T1000 (cell line): ENCODE measurements around the gene ACOXL.
"Not testable (repeated sequence)": the region's sequence is repeated elsewhere in the genome, so short reads cannot be mapped to it uniquely, and the experiment has no call there.

Experiments
- DNase-seq: peaks from one replicate; lab custom pipeline; 2025; ENCODE audit warnings: mixed read lengths; lab: John Stamatoyannopoulos, UW

ACOXL gene

DNA sequence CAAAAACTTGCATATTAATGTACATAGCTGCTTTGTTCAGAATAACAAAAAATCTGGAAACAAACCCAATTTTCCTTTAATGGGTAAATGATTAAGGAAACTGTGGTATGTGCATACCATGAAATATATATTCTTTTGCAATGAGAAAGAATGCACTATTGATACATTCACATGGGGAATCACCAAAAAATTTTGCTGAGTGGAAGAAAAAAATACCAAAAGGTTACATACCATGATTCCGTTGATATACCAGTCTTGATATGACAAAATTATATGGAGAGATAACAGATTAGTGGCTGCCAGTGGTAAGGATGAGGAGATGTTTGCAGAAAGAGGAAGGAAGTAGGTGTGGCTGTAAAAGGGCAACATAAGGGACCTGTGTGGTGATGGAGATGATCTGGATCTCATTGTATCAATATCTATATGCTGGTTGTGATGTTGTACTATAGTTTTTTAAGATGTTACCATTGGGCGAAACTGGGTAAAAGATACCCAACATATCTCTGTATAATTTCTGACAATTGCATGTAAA is 333.8 kb downstream of the ACOXL start:
- DNase-seq: no peak

DNA sequence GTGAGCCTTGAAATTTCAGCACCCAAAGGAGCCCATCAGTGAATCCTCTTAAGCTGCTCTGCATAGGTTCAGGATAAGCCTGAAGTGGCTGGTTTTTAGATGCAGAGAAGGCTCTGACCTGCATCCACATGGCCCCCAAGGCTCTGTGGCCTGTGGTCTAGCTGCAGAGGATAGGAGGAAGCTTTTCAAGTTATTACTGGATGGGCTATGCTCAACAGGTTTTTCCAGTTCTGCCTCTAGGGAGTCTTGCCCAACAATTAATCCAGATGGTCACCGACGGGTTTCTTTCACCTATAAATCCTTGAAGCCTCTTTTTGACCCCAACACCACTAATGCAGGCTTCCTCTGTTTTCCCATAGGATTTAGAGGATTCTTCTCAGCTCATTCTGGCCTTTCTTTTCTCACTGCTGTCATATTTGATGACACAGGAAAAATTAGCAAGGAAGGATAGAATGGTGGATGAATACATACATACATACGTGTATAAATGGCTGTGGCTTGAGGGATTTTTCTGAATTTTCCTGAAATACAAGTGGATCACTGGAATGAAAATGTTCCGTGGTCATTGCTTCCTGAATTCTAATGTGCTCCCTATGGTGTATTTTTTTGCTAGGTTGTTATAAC is 336.2 kb downstream of the ACOXL start:
- no peak for DNase-seq

DNA sequence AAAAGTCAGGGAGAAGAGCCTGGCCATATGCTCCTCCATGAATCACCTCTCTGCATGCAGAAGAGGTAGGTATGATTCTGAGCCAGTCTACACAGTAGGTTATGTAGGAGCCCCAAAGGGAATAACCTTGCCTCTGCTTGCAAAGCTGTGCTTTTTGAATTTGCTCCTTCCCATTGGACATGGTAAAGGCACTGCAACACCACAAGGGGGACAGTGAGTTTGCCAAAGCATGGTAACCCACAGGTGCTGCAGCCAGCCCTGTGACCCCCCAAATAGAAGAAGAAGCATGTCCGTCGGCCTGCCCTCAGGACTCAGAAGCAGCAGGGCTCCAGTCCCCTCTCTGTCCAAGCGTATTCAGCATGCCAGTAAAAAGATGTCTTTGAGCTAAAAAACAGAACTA is 337.3 kb downstream of the ACOXL start:
- DNase-seq: no peak

DNA sequence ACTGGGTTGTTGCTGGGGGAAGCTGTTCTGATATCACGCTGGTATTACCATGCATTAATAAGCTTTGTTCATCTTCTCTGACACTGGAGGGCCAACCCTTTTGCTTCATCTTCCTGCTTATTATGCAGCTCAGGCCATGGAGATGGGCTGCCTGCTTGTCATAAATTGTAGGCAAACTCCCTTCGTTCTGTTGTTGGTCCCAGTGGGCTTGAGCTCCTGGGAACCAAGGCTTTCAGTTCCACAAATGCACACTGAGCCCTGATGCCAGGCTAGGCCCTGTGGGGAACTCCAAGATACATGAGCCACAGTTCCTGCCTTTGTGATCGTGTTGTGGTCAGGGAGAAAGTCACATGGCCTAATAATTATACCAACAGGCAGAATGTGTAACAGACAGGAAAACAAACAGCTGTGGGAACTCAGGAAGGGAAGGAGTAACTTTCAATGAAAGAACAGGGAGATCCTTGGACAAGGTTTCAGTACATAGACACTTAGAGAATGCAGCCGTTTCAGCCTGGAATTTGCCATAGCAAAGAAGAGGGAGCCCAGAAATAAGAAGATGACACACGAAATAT is 339.3 kb downstream of the ACOXL start:
- DNase-seq: peak; percentile 5

DNA sequence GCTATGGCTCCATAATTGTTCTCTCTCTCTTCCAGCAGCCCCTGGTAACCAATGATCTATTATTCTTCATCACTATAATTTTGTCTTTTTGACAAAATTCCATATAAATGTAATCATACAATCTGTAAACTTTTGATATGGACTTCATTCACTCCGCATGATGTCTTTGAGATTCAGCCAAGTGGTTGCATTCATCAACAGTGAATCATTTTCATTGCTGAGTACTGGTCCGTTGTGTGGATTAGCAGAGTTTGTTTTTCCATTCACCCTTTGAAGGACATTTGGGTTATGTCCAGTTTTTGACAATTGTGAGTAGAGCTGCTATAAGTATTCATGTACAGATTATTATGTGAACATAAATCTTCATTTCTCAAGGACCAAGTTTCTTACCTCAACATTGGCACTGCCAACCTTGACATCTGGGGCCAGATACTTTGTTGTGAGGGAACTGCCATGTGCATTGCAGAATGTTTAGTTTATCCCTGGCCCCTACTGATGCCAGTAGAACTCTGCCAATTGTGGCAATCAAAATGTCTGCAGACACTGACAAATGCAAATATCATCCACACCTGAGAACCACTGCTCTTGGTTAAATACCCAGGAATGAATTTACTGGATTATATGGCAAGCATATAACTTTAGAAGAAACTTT is 340.0 kb downstream of the ACOXL start:
- DNase-seq: no peak

DNA sequence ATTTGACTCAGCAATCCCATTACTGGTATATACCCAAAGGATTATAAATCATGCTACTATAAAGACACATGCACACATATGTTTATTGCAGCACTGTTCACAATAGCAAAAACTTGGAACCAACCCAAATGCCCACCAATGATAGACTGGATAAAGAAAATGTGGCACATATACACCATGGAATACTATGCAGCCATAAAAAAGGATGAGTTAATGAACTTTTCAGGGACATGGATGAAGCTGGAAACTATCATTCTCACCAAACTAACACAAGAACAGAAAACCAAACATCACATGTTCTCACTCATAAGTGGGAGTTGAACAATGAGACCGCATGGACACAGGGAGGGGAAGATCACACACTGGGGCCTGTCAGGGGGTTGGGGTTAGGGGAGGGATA is 350.3 kb downstream of the ACOXL start:
- DNase-seq: not testable (repeated sequence)

DNA sequence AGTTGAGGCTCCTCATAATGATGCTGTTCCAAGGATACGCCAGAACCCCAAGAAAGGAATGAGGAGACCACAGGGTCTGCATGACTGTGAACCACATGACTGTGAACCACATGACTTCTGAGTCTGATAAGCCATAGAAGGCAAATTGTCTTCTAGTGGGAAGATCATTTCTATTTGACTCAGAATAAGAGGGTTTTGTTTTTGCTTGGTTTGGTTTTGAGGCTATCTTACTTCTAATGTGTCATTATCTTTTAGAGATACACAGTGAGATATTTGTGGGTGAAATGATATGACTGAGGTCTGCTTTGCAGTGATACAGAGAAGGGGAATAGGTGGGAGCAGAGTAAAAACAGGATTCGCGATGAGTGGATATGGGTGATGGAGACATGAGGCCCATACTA is 359.4 kb downstream of the ACOXL start:
- DNase-seq: no peak

DNA sequence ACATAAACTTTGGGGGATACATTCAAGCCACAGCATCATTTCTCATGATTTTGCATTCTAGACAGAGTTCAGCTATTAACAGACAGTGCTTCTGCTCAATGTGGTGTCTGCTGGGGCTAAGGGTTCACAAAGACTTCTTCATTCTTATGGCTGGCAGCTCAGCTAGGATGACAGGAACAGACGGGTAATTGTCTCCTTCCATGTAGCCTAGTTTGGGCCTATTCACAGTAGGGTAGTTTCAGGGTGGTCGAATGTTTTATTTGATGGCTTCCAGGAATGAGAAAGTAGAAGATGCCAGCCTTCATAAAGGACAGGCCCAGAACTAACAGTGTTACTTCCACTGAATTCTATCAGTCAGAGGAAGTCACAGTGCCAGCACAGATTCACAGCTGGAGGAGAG is 362.3 kb downstream of the ACOXL start:
- no peak for DNase-seq

DNA sequence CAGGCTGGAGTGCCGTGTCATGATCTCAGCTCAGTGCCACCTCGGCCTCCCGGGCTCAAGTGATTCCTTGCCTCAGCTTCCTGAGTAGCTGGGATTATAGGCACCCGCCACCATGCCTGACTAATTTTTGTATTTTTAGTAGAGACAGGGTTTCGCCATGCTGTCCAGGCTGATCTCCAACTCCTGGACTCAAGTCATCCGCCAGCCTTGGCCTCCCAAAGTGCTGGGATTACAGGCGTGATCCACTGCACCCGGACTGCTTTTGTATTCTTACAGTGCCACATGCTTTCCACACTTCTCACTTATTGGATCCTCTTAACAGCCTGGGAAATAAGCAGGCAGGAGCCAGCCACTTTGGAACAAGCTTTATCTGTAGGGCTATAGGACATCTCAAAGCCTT is 363.1 kb downstream of the ACOXL start:
- DNase-seq: no peak

DNA sequence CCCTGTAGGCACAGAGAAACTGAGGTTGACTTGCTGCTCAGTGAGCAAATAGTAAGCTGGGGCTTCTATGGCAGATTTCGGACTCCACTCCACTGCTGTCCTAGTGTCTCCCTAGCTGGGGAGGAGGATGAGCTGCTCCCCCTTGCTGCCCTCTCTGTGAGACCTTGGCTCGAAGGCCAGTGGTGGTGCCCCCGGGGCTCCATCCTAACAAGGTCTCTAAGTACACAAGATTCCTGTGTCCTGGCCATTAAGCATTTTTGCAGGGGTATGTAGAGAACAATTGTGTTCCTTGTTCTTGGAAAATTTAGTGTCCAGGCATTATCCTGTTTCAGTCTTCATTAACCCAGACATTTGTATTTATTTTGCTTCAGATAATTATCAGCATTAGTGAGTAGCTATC is 367.0 kb downstream of the ACOXL start:
- no peak for DNase-seq

DNA sequence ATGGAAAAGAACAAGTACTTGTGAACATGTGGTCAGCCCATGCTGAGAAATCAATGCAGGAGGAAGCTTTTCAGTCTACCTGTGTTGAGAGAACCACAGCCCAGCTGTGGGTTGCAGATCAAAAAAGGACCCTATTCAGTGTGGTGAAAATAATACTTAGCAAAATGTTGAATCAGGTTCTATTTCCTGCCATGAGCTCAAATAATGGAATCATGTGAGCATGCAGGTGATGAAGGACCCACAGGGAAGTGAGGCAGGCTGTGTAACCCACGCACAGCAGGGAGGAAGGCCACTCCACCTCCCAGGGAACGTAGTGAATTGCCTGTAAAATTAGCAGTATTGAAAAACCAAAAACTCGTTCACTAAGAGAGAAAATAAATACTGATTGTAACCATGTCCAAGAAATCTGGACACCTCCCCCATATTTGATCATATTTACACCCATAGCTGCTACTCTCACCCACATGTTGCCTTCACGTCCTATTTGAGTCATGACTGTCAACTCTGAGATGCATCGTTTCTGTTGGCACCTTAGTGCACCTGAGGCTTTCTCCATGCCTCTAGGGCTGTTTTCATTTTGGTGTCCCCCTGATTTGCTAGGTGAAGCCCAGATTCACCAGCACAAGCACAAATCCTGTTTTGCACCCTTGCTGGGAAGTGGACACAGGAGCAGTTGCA is 367.9 kb downstream of the ACOXL start:
- no peak for DNase-seq

DNA sequence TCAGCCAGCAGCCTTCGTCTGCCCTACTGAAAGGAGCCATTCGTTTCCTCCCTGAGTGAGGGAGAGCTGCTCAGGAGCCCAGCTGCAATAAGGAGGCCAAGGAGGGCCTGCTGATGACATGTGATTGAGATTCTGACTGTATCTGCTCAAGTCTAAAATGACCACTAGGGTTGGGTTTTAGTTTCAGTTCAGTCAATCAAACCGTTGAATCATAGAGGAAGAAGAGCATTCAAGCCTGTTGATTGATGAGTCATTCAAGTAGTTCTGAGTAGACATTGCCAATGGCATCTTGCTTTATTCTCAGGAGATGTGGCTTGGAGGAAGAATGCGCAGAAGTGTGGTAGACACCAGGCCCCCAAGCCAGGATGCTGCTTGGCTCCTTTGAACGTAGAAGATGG is 368.4 kb downstream of the ACOXL start:
- DNase-seq: no peak

DNA sequence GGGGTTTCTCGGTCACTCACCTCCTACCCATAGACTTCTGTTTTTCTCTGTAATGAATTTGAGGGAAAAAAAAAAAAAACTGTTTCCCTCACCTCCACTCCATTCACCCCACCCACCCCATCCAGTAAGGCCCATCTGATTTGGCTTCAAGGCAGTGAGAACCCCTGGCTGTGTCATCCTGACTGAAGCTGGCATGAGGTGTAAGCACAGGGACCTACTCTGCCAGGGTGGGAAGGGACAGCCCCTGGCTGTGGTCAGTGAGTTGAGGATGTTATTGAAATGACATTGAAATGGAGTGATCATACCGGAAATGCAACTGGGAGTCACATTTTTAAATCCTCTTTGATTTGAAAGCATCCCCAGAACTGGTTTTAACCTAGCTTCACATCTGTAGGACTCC is 369.2 kb downstream of the ACOXL start:
- no peak for DNase-seq

DNA sequence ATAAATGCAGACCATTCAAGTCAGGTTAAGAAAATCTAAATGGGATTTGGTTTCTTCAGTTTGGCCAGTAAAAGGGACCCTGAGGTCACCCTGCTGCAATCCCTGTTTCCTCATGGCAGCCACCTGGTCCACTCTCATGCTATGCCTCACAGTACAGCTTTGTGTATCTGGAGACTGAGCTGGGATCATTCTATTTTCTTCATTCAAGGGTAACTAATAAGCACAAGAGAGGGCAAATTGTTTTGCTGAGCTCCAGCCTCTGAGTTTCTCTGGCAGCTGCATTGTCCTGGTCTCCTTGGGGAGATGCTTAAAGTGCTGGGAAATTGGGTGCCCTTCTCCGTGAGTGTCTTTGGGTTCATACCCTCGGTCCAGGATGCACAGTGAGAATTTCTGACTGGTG is 369.8 kb downstream of the ACOXL start:
- DNase-seq: no peak

DNA sequence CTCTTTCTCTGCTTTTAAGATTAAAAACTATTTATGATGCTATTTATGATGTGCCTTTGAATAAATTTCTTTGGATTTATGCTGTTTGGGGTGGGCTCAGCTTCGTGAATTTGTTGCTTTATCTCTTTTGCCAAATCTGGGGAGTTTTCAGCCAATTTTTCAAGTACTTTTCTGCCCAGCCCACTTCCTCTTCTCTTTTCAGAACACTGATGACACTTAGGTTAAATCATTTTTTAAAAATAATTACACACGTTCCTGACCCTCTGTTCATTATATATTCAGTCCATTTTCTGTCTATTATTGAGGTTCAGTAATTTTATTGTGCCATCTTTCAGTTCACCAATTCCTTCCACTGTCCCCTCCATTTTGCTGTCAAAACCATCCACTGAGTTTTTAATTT is 373.6 kb downstream of the ACOXL start:
- no peak for DNase-seq

DNA sequence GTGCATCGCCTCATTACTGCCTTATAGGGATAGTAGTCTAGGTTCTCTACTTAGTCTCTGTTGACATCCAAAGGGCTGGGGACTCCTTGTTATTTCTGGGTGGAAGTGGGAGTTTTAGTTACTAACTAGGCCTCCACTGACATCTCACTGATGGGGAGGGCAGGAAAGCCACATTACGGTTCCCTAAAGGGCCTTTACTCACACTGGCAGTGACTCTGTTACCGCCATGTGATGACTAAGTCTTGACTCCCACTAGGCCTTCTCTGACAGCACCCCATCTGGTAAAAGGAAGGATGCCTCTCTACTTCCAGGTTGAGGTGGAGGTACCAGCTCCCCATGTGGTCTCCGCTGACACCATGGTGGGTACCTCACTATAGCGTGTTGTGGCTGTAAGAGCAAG is 374.3 kb downstream of the ACOXL start:
- no peak for DNase-seq

DNA sequence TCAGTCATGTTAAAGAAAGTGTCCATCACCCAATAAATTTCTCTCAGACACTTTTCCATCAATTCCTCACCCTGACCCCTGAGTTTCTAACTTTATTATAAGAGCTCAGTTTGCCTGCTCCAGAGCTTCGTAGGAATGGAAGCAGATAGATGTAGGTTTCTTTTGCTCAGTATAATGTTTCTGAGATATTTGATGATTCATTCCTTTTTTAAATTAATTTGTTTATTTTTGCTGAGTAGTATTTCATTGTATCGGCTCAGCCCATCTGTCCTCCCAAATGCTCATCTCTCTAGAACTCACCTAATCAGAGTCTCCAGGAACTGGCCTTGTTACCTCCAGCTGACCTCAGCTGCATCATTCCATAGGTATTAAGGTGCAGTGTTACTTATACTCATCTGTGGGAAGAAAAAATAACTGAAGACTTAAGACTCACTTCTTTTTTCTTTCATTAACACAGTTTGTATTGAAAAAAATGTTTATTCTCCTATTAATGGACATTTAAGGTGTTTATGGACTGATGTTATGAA is 376.4 kb downstream of the ACOXL start:
- no peak for DNase-seq

DNA sequence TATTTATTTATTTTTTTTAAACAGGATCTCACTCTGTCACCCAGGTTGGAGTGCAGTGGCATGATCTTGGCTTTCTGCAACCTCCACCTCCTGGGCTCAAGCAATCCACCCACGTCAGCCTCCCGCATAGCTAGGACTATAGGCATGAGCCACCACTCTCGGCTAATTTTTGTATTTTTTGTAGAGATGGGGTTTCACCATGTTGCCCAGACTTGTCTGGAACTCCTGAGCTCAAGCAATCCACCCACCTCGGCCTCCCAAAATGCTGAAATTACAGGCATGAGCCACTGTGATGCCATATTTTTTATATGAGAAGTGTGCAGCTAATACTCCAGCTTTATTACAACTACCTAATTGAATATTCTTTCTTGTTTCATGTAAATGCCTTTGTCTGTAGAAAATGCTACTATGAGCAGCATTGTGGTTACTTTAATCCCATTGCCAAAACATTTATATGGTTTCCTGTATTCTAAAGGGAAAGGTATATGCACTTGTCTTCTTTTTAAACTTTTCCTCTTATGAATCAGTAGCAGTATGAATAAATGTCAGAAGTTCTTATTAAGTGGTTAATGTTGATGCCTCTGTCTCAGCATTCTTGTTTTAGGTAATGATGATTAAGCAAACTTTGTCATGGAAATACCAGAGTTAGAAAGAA is 378.9 kb downstream of the ACOXL start:
- DNase-seq: no peak

DNA sequence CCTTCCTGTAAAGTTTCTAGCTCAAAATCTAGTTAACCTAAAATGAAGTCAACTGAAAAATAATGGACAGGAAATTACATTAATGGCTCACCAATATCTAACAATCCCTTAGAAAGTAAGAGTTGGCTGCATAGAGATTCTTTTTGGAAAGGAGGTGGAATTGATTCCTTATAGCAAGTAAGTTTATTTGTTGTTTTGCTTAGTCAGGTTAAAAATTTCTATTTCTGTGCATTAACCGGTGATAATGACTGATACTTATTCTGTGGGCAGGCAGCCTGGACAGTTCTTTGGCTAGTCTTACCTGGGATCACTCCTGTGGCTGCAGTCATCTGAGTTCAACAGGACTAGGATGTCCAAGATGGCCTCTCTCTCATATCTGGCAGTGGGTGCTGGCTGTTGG is 381.5 kb downstream of the ACOXL start:
- no peak for DNase-seq

DNA sequence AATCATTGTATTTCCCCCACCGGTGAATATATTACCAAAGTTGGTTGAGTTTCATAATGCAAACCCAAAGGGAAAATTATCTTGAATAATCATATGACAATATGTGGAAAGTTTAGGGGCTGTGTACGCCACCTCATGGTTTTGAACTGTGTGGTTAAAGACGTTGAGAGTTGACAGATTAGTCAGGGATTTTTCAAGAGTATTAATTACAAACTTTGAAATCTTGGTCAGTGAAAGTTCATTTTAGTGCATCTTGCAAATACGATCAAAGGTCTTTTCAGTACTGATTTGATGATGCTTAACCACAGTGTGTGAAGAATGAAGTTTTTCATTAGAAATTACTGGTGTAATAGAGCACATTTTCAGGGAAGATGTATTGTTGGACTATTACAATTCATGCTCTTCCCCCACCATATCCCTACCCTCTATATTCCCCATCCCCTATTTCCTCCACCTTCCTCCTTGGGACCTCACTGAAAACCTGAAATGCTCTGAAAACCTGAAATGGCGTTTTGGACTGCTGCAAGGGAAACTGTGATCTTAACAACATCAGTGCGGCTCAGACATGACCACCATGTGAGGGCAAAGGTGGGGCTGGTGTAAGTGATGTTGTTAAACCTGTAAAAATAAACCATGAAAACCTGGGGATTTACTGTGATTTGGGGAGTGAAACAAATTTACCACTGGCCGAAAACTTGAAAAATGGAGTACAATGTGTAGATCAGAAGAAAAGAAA is 383.8 kb downstream of the ACOXL start:
- DNase-seq: no peak

DNA sequence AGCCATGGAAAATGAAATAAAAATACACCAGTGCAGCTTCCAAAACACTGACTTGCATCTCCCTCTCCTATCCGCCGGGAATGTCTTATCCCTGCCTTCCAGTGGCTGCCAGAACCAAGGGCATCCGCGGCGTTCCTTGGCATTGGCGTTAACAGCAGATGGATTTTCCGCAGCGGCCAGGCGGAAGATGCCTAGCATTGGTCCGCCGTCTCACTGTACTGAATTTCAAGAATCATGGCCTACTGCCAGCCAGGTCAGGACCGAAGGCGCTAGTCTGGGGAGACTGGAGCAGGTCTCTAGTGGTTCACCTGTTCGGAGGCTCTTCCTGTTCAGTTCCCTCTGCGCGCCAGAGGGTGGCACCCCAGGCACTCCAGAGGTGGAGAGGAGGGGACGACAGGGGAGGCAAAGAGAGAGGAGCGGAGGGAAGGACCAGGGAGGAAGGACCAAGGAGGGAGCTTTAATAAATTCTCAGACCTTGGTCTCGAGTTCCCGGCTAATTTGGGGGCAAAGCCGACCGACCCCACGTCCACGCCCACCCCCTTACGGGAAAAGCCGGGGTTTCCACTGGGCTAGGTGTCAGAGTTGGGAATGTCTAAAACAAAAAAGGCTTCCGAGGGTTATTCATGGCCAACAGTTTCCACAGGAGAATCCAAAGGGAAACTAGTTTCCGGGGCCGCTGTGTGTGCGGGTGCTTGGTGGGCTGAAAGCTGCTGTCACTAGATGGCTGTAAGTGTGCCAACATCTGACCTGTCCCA is 384.6 kb downstream of the ACOXL start:
- DNase-seq: no peak
